GM12878 (cell line): ENCODE results near the gene SCARB1. TPM values are rescaled to one million over a fixed set of nuclear protein-coding genes. Genes with fewer than 3 reads are reported as not detected.

Experiments used
- CBX5 ChIP-seq: sonication (generic); IDR thresholded peaks from 2 replicates; pipeline ENCODE4 v1.6.1; 2016; ENCODE audit warnings: low read depth, moderate library complexity, mild to moderate bottlenecking, inconsistent platforms
- CREM ChIP-seq: IDR thresholded peaks from 2 replicates; pipeline ENCODE4 v1.6.1; 2014; ENCODE audit warnings: antibody characterized with exemption, low read depth
- MTA3 ChIP-seq: IDR thresholded peaks from 2 replicates; pipeline ENCODE4 v1.6.1; 2012; ENCODE audit warnings: low read length, inconsistent platforms, borderline replicate concordance
- NFYB ChIP-seq: IDR thresholded peaks from 2 replicates; pipeline ENCODE4 v1.6.1; 2011; ENCODE audit warnings: low read depth, mild to moderate bottlenecking, low read length, improper control_type of control experiment, moderate library complexity; ENCODE audit not compliant: insufficient read depth
- NR2C1 ChIP-seq: fragments of 450-650 bp; IDR thresholded peaks from 2 replicates; pipeline ENCODE4 v1.6.1; 2017; ENCODE audit warnings: antibody characterized with exemption, mild to moderate bottlenecking, moderate library complexity
- PAX5 ChIP-seq: IDR thresholded peaks from 2 replicates; pipeline ENCODE4 v1.6.1; 2011; ENCODE audit warnings: low read depth, low read length, borderline replicate concordance
- SMAD1 ChIP-seq: fragments of 450-650 bp; IDR thresholded peaks from 2 replicates; pipeline ENCODE4 v1.6.1; 2018; ENCODE audit warnings: mild to moderate bottlenecking, low read depth; ENCODE audit not compliant: partially characterized antibody
- SP1 ChIP-seq: IDR thresholded peaks from one replicate; pipeline ENCODE4 v1.6.1; 2011; ENCODE audit warnings: low read depth, low read length
- TCF7 ChIP-seq: IDR thresholded peaks from 2 replicates; pipeline ENCODE4 v1.6.1; 2014; ENCODE audit warnings: antibody characterized with exemption, borderline replicate concordance
- YY1 ChIP-seq: IDR thresholded peaks from 2 replicates; pipeline ENCODE4 v1.6.1; 2011; ENCODE audit warnings: low read depth, mild to moderate bottlenecking, low read length
- ZNF24 ChIP-seq: fragments of 450-650 bp; IDR thresholded peaks from 2 replicates; pipeline ENCODE4 v1.6.1; 2017; ENCODE audit warnings: antibody characterized with exemption, mild to moderate bottlenecking
- ZNF274 ChIP-seq: IDR thresholded peaks from one replicate; pipeline ENCODE4 v1.8.0; 2011; ENCODE audit not compliant: insufficient read length, insufficient read depth
- polyA plus RNA-seq, 11 experiments: library from polyadenylated mRNA; depleted of rRNA in 4 of 11; unstranded in 6 of 11; stranded (reverse) in 5 of 11; fragments of >200 nt; fragmentation: Nextera tagmentation in 4 of 11; fragmentation: Illumina TruSeq in 1 of 11; extraction: Ambion mirVana in 4 of 11; extraction: Trizol in 1 of 11; gene quantifications; 1 replicate in 1 of 11; 2 replicates in 10 of 11; pipeline versions ENCODE4 v1.2.1 to v1.2.3, GENCODE V29; 2011 to 2016; ENCODE audit warnings: inconsistent platforms in 2 of 11, missing spikeins in 2 of 11, low read depth in 1 of 11
- total RNA-seq, 4 experiments: library from RNA; depleted of rRNA in 3 of 4; stranded (reverse); fragments of >200 nt in 3 of 4; fragmentation: Illumina TruSeq in 1 of 4; extraction: Trizol in 1 of 4; gene quantifications; 2 replicates each; pipeline versions ENCODE4 v1.2.1 to v1.2.3, GENCODE V29; 2013 to 2021
- TF ChIP-seq, protein P1 (sequence below): fragments of 450-650 bp; IDR thresholded peaks from 2 replicates; pipeline ENCODE4 v1.6.1; 2017; ENCODE audit warnings: low read depth, mild to moderate bottlenecking, moderate library complexity

The SCARB1 gene
- total and polyA plus RNA-seq, 10 of the 15 experiments (the other 5 are each of a cell fraction or from before 2014, with no cell fraction given): 0.34 to 104 (median 63.1) TPM

DNA sequence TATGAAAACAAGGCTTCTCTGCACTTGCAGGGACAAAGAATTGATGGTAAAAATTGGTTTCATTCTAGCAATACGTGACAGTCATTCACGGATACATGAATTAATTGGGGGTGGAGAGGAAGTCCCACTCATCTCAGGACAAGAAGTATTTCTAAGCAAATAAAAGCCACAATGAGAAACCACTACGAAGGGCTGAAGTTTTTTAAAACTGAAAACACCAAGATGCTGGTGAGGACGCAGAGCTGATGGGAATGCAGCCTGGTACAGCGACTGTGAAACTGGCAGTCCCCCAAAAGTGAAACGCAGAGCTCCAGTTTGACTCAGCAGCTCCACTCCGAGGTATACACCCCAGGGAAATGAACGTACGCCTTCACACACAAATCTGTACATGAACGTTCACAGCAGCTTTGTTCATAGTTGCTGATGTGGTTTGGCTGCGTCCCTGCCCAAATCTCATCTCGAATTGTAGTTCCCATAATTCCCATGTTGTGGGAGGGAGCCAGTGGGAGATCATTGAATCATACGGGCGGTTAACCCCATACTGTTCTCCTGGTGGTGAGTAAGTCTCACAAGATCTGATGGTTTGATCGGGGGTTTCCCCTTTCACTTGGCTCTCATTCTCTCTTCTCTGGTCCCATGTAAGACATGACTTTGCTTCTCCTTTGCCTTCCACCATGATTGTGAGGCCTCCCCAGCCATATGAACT, 89.0 kb downstream of the SCARB1 start (continued):
- TF ChIP-seq NR2C1 (no peak), MTA3 (peak; percentile 95; the same call in 1 of the 2 replicates), ZNF24 (peak; percentile 82), ZNF274 (no peak), CREM (peak; percentile 88), YY1 (0 out of 2 replicates have a peak, but pooled peaks have one; percentile 71), TCF7 (peak; percentile 70), CBX5 (peak; percentile 95; the same call in 1 of the 2 replicates), SMAD1 (peak; percentile 99), PAX5 (peak; percentile 82; the same call in 1 of the 2 replicates), NFYB (no peak), SP1 (peak; percentile 80)
- TF ChIP-seq, protein P1, sequence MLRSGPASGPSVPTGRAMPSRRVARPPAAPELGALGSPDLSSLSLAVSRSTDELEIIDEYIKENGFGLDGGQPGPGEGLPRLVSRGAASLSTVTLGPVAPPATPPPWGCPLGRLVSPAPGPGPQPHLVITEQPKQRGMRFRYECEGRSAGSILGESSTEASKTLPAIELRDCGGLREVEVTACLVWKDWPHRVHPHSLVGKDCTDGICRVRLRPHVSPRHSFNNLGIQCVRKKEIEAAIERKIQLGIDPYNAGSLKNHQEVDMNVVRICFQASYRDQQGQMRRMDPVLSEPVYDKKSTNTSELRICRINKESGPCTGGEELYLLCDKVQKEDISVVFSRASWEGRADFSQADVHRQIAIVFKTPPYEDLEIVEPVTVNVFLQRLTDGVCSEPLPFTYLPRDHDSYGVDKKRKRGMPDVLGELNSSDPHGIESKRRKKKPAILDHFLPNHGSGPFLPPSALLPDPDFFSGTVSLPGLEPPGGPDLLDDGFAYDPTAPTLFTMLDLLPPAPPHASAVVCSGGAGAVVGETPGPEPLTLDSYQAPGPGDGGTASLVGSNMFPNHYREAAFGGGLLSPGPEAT: peak; percentile 98
